Upper lobe of right lung (tissue), 1 donor: ENCODE measurements around the gene CUX1. TPM values are rescaled to one million over a fixed set of nuclear protein-coding genes. Genes with fewer than 3 reads are reported as not detected.
A peak's percentile ranks its signal among the peaks of the same experiment; 100 is the strongest.

Experiments
- ATAC-seq: fragments of 200-7000 bp; cut with Tn5 transposase; one replicate; pipeline ENCODE4 v1.9.1; 2020; ENCODE audit warnings: mild to moderate bottlenecking, moderate library complexity
- DNase-seq: peaks from one replicate; pipeline ENCODE4 v3.0.0-alpha.2; 2020
- H3K27ac ChIP-seq: fragments of 200-600 bp; one replicate; pipeline ENCODE4 v1.8.0; 2022
- H3K27me3 ChIP-seq: fragments of 200-600 bp; one replicate; pipeline ENCODE4 v1.8.0; 2022; ENCODE audit warnings: mild to moderate bottlenecking
- H3K36me3 ChIP-seq: fragments of 200-600 bp; one replicate; pipeline ENCODE4 v1.8.0; 2022
- H3K4me1 ChIP-seq: fragments of 200-600 bp; one replicate; pipeline ENCODE4 v1.8.0; 2022
- H3K4me3 ChIP-seq: fragments of 200-600 bp; one replicate; pipeline ENCODE4 v1.8.0; 2022; ENCODE audit warnings: mild to moderate bottlenecking
- H3K9me3 ChIP-seq: fragments of 200-600 bp; one replicate; pipeline ENCODE4 v1.8.0; 2022
- CTCF ChIP-seq: fragments of 200-600 bp; IDR thresholded peaks from one replicate; pipeline ENCODE4 v1.8.0; 2022; ENCODE audit warnings: antibody characterized with exemption
- intact Hi-C: fragments of 100-400 bp; cut with DNase I; formaldehyde crosslinking; loops from one replicate; pipeline ENCODE4 v1.11.0; 2022
- total RNA-seq: library from RNA; stranded (reverse); fragmentation: NEBNext Ultra II Directional; extraction: Animal tissue kit (Norgen Biotek cat#: 25700); gene quantifications from one replicate; pipeline ENCODE4 v1.2.1, GENCODE V29; 2021
- donor health status: DM: no; HTN: yes; CAD: no; lungs with severe emphysema.

Gene CUX1
- total RNA-seq, 1 donor from 2014 or later: 132 TPM

- TF ChIP-seq CTCF: no peak
- no peak for ATAC-seq
Measured at GRCh38 chr7:101942603-101943210, 125.3 kb downstream of the CUX1 start.

GRCh38 chr7:101943306-101943705, 125.9 kb downstream of the CUX1 start:
- intact Hi-C loops: no loop called here
- no peak for TF ChIP-seq CTCF
- H3K4me1 ChIP-seq: peaks cover 31% of the 10 kb centered on the region

More at GRCh38 chr7:101942603-101943210, 125.3 kb downstream of the CUX1 start:
- intact Hi-C loops: no loop called here
- Histone ChIP-seq H3K4me1 (peaks cover 25% of the 10 kb centered on the region), H3K36me3 (no peaks in the 10 kb centered on the region), H3K4me3 (no peak overlapping the region), H3K27ac (peak overlapping the region; percentile 14), H3K9me3 (no peaks in the 10 kb centered on the region), H3K27me3 (no peaks in the 10 kb centered on the region)
- DNase-seq: peak; percentile 52

GRCh38 chr7:101943889-101944600, 126.6 kb downstream of the CUX1 start:
- Histone ChIP-seq H3K4me3 (no peak overlapping the region), H3K27ac (no peak overlapping the region), H3K27me3 (no peaks in the 10 kb centered on the region), H3K4me1 (peaks cover 31% of the 10 kb centered on the region), H3K36me3 (no peaks in the 10 kb centered on the region), H3K9me3 (no peaks in the 10 kb centered on the region)
- no peak for DNase-seq
- ATAC-seq: no peak
- intact Hi-C loops: no loop called here
- TF ChIP-seq CTCF: no peak

More at GRCh38 chr7:101943306-101943705, 125.9 kb downstream of the CUX1 start:
- no peak for ATAC-seq
- H3K4me3 ChIP-seq: no peak overlapping the region
- H3K36me3 ChIP-seq: no peaks in the 10 kb centered on the region
- H3K9me3 ChIP-seq: no peaks in the 10 kb centered on the region
- no peak overlapping the region for H3K27ac ChIP-seq
- H3K27me3 ChIP-seq: no peaks in the 10 kb centered on the region
- peak; percentile 4 for DNase-seq

GRCh38 chr7:101944611-101945010, 127.2 kb downstream of the CUX1 start:
- TF ChIP-seq CTCF: no peak
- ATAC-seq (no peak), DNase-seq (peak; percentile 41)
- Histone ChIP-seq H3K9me3 (no peaks in the 10 kb centered on the region), H3K27ac (no peak overlapping the region), H3K36me3 (no peaks in the 10 kb centered on the region), H3K4me3 (no peak overlapping the region), H3K4me1 (peaks cover 31% of the 10 kb centered on the region), H3K27me3 (no peaks in the 10 kb centered on the region)
- intact Hi-C loops: no loop called here

- Histone ChIP-seq H3K4me3 (no peak overlapping the region), H3K4me1 (peaks cover 31% of the 10 kb centered on the region), H3K9me3 (no peaks in the 10 kb centered on the region), H3K36me3 (no peaks in the 10 kb centered on the region), H3K27ac (no peak overlapping the region), H3K27me3 (no peaks in the 10 kb centered on the region)
- intact Hi-C loops: no loop called here
- ATAC-seq (no peak), DNase-seq (peak; percentile 55)
- TF ChIP-seq CTCF: no peak
Measured at GRCh38 chr7:101945034-101945758, 127.8 kb downstream of the CUX1 start.
